DND-41 (cell line): ENCODE results near the gene PALB2.

ENCODE experiments used
- CTCF ChIP-seq: IDR thresholded peaks from 2 replicates; pipeline ENCODE4 v1.5.1; 2012; ENCODE audit warnings: borderline replicate concordance, low read length, moderate library complexity, mild to moderate bottlenecking; ENCODE audit not compliant: poor library complexity, severe bottlenecking; ENCODE audit errors: extremely low read depth
- EZH2 ChIP-seq: IDR thresholded peaks from 3 replicates; pipeline ENCODE4 v1.6.1; 2012; ENCODE audit warnings: borderline replicate concordance, low read depth, mild to moderate bottlenecking, moderate library complexity, low read length, inconsistent platforms; ENCODE audit not compliant: severe bottlenecking

GRCh38 chr16:23563186-23563585 lies 77.9 kb downstream of the PALB2 start:
- no peak for TF ChIP-seq CTCF
- no peak for TF ChIP-seq EZH2
